Activated naive CD4-positive, alpha-beta T cell treated with anti-CD3 and anti-CD28 coated beads, Interleukin-2, amount 50 U/mL, for 72 hours (primary cell): ENCODE results near the gene ZFP3. TPM values are rescaled to one million over a fixed set of nuclear protein-coding genes. Genes with fewer than 3 reads are reported as not detected.
"Not testable (repeated sequence)": the region's sequence is repeated elsewhere in the genome, so short reads cannot be mapped to it uniquely, and the experiment has no call there.

Experiments
- ATAC-seq, 2 donors: fragments of 150-1000 bp; cut with Tn5 transposase; 2 replicates each; pipeline ENCODE4 v1.10.0; 2021; ENCODE audit warnings: mild to moderate bottlenecking in 2 of 2, moderate library complexity in 2 of 2
- DNase-seq, 2 donors: peaks; one replicate each; pipeline ENCODE4 v3.0.0; 2021 to 2022; ENCODE audit warnings: low spot score in 2 of 2
- H3K27ac Mint-ChIP-seq, 2 donors: one replicate each; pipeline ENCODE4 v1.8.0; 2022; ENCODE audit warnings: mild to moderate bottlenecking in 2 of 2, mixed read lengths in 2 of 2
- H3K36me3 Mint-ChIP-seq, 2 donors: one replicate each; pipeline ENCODE4 v1.8.0; 2022; ENCODE audit warnings: mixed read lengths in 2 of 2
- H3K9me3 Mint-ChIP-seq, 2 donors: one replicate each; pipeline ENCODE4 v1.8.0; 2022; ENCODE audit warnings: mixed read lengths in 2 of 2
- total RNA-seq, 2 donors: library from RNA; stranded (reverse); gene quantifications; one replicate each; pipeline ENCODE4 v1.2.3, GENCODE V29; 2022

The ZFP3 gene
- total RNA-seq, 2 donors from 2014 or later = 0.73 to 1.7 TPM

- not testable (repeated sequence) for H3K27ac Mint-ChIP-seq, H3K9me3 Mint-ChIP-seq, ATAC-seq, H3K36me3 Mint-ChIP-seq
- peak in 1 of 2 donors; percentile 38 for DNase-seq
Measured at GRCh38 chr17:5130687-5131086, 52.4 kb downstream of the ZFP3 start.

GRCh38 chr17:5131146-5131715 lies 53.0 kb downstream of the ZFP3 start:
- Mint-ChIP-seq H3K36me3 (no peaks in the 10 kb centered on the region), H3K27ac (no peak overlapping the region), H3K9me3 (no peaks in the 10 kb centered on the region)
- no peak for ATAC-seq
- DNase-seq = peak in 1 of 2 donors; percentile 50

- ATAC-seq, H3K36me3 Mint-ChIP-seq, H3K9me3 Mint-ChIP-seq, H3K27ac Mint-ChIP-seq: not testable (repeated sequence)
- peak in 1 of 2 donors; percentile 45 for DNase-seq
Measured at GRCh38 chr17:5131799-5132502, 53.7 kb downstream of the ZFP3 start.

DNA sequence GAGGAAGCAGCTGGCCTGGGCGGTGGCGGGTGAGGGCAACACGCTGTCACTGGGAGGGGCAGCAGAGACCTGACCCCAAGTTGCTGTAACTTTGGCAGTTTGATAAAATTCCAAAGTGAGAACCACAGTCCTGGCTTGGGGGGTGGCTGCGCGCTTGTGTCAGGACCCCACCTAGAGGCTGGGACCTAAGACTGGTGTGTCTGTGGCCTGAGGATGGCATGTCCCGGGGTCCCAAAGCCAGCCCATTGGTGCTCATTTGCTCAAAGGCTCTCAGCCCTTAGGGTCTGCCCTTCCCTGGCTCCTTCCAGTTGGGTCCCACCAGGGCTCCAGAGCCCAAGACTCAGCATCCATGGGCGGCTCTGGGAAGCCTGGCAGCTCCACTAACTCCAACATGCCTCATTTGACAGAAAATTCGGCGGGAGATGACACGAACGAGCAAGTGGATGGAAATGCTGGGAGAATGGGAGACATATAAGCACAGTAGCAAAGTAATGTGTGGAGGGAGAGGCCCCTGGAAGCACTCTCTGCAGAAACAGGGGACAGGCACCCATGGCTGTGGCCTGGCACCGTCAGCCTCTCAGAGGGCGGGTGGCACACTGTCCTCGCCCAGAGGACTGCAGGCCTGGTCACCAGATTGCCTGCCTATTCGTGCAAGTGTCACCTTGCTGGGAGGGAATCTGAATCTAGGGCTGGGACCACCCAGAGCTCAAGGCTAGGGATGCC lies 54.4 kb downstream of the ZFP3 start:
- ATAC-seq, DNase-seq, H3K36me3 Mint-ChIP-seq, H3K27ac Mint-ChIP-seq, H3K9me3 Mint-ChIP-seq: not testable (repeated sequence)

DNA sequence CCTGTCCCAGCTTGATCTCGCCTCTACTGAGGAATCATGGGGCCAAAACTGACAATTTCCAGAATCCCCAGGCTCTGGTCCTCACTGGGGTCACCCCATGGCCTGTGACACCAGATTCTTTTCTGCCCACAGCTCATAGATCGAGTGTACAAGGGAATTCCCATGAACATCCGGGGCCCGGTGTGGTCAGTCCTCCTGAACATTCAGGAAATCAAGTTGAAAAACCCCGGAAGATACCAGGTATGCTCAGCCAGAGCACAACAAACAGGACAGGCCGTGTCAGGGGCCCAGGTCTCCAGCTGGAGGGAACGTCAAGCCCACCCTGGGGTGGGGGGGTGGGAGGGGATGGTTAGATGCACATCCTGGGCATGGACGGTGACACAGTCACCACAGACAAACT lies 55.0 kb downstream of the ZFP3 start:
- Mint-ChIP-seq H3K27ac (no peak overlapping the region), H3K9me3 (no peaks in the 10 kb centered on the region), H3K36me3 (no peaks in the 10 kb centered on the region)
- ATAC-seq (no peak), DNase-seq (no peak)

DNA sequence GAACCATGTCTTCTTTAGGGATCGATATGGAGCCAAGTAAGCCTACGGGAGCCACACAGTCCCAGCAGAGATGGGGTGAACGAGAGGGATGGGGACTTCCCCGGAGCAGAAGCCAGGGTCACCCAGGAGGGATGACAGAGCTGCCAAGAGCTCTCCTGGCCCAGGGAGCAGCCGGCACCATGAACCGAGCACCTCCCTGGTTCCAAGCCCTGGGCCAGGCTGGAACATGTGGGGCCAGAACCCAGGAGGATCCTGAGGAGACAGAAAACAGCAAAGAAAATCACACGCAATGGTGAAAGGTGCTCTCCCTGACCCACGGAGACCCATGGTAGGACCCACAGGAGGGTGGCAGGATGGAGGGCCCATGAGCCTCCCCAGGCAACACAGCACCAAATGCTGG lies 55.7 kb downstream of the ZFP3 start:
- H3K9me3 Mint-ChIP-seq, ATAC-seq: not testable (repeated sequence)
- DNase-seq = peak in 1 of 2 donors; percentile 38

DNA sequence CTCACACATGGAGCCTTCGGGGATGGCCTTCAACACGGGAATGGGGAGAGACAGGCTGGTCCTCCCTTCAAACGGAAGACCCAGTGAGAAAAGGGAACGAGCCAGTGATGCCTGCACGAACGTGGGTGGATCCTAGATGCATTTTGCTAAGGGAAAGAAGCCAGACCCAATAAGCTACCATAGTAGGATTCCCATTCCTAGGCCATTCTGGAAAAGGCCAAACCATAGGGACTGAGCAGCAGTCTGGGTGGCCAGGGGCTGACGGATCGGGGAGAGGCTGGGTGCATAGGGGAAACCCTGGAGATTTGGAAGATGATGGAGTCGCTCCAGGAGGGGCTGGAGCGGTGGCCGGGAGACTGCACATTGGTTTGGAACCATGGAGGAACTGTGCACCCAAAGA lies 56.3 kb downstream of the ZFP3 start:
- H3K27ac Mint-ChIP-seq = peak overlapping the region in 1 of 2 donors; percentile 37
- not testable (repeated sequence) for H3K9me3 Mint-ChIP-seq, H3K36me3 Mint-ChIP-seq, ATAC-seq, DNase-seq

More for the DNA sequence above, 55.7 kb downstream of the ZFP3 start:
- not testable (repeated sequence) for H3K36me3 Mint-ChIP-seq, H3K27ac Mint-ChIP-seq

GRCh38 chr17:5135131-5135712 lies 57.0 kb downstream of the ZFP3 start:
- not testable (repeated sequence) for H3K27ac Mint-ChIP-seq, H3K9me3 Mint-ChIP-seq, ATAC-seq, H3K36me3 Mint-ChIP-seq, DNase-seq

DNA sequence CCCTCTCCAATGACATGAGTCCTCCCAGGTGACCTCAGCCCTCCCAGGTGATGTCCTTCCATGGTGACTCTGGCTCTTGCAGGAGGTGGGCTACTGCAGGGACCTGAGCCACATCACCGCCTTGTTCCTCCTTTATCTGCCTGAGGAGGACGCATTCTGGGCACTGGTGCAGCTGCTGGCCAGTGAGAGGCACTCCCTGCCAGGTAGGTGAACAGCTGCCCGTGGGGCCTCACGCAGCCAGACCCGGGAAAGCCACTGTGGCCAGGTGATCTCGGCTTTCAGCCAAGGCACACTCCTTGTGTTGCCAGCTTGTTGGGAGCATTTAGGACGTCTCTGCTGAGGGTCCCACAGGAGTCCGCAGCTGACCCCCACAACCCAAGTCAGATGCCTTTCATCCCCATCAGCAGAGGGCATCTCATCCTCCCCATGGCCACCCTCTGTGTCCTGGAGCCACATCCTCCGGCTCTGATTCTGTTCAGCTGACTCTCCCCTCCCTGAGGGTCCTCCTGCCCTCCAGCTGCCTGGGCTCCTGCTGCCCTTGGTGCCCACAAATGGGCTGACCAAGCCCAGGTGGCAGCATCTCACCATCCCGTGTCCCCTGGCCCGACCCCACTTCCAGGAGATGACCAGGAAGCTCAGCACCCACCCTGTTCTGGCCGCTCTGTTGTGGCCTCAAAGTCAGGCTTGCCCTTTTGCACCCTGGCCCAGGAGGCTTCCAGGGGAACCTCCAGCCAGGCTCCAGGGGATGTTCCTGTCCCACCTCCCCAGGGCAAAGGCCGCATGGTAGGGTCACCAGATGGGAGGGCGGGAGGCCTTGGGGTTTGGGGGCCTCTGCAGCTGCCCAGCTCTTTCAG lies 57.7 kb downstream of the ZFP3 start:
- H3K9me3 Mint-ChIP-seq = no peaks in the 10 kb centered on the region
- DNase-seq (peak in 1 of 2 donors; percentile 42), ATAC-seq (no peak)
- peak overlapping the region in 1 of 2 donors; percentile 50 for H3K27ac Mint-ChIP-seq
- no peaks in the 10 kb centered on the region for H3K36me3 Mint-ChIP-seq

DNA sequence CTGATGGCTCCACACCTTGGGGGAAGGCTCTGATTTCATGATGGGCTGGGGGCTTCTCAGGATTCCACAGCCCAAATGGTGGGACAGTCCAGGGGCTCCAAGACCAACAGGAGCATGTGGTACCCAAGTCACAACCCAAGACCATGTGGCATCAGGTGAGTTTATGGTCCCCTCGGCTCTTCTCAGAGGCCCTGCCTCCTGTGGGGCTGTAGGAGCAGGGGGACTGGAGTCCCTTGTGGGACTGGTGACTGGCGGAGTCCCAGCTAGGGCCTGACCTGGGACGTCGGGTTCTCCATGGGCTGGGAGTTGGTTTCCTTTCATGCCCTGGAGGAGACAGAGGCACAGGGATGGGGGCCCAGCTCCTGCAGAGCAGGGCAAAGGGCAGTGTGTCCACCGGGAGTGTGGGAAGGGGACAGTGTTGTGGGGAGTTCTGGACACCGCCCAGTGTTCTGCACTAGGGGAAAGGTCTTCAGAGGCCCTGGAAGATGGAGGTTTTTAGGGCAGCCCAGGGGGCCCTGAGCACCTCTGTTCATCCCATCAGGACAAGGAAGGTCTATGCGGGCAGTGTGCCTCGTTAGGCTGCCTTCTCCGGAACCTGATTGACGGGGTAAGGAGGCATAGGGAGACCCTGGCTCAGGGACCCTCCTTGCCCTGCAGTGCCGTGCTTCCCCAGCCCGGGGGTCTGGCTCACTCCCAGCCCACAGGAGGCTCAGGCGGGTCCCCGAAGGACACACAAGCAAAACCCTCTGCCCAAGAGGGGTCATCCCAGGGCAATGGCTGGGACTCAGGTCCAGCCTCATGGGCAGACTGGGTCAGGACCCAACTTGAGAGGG lies 58.5 kb downstream of the ZFP3 start:
- not testable (repeated sequence) for DNase-seq, H3K36me3 Mint-ChIP-seq, H3K9me3 Mint-ChIP-seq, ATAC-seq
- peak overlapping the region in 1 of 2 donors; percentile 50 for H3K27ac Mint-ChIP-seq

DNA sequence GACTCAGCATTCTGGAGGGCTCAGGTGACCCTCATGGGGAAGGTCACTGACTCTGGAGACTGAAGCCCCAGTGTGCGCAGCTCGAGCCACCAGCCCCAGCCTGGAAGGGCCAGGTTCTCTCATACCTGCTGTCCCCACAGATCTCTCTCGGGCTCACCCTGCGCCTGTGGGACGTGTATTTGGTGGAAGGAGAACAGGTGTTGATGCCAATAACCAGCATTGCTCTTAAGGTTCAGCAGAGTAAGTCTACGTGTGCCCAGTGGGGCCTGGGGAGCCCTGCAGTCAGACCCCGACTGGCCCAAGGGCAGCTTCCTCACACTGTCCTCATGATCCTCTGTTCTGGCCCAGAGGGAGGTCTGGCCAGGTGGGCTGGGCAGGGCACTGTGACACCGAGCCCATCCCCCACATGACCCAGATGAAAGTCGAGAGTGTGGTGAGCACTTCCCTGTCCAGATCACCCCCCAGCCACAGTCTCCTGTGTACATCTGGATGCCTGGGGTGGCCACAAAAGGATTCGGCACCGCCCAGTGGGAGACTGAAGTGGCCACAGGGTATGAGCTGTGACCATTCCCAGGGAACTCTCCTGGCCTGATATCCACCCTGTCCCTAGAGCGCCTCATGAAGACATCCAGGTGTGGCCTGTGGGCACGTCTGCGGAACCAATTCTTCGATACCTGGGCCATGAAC lies 59.4 kb downstream of the ZFP3 start:
- H3K27ac Mint-ChIP-seq, ATAC-seq, H3K36me3 Mint-ChIP-seq, H3K9me3 Mint-ChIP-seq: not testable (repeated sequence)
- peak in 1 of 2 donors; percentile 46 for DNase-seq

GRCh38 chr17:5138198-5138544 lies 59.9 kb downstream of the ZFP3 start:
- not testable (repeated sequence) for H3K27ac Mint-ChIP-seq, DNase-seq, ATAC-seq, H3K36me3 Mint-ChIP-seq, H3K9me3 Mint-ChIP-seq

DNA sequence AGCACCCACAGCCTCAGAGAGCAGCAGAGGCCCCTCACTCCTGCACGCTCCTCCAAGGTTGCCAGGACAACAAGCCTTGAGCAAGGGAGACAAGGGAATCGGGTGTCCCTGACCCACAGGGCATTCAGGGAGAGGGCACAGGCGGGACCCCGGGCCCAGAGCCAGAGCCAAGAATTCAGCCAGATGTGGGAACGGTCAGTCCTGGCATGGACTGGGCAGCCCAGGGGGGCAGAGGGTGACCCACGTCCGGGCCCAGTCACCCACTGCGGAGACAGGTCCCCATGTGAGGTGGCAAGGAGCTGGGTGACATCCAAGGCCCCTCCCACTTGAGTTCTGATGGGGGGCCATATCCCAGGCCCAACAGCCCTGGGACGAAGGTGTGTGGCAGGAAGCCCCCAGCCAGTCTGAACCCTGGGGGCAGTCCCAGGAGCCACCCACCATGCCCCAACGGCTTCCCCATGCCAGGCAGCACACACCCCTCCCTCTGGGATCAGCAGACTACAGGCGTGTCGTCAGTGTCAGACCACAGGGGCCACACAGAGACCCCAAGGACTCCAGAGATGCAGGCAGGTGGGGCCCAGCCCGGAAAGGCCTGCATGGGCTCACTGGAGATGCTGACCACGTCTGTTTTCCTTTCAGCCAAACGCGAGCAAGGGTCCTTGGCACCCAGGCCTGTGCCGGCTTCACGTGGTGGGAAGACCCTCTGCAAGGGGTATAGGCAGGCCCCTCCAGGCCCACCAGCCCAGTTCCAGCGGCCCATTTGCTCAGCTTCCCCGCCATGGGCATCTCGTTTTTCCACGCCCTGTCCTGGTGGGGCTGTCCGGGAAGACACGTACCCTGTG lies 60.6 kb downstream of the ZFP3 start:
- DNase-seq = peak in 1 of 2 donors; percentile 50
- Mint-ChIP-seq H3K36me3 (no peaks in the 10 kb centered on the region), H3K27ac (no peak overlapping the region), H3K9me3 (no peaks in the 10 kb centered on the region)
- ATAC-seq = no peak

- no peaks in the 10 kb centered on the region for H3K9me3 Mint-ChIP-seq
- no peaks in the 10 kb centered on the region for H3K36me3 Mint-ChIP-seq
- ATAC-seq (no peak), DNase-seq (no peak)
- H3K27ac Mint-ChIP-seq = no peak overlapping the region
Measured at GRCh38 chr17:5139458-5139732, 61.1 kb downstream of the ZFP3 start.

GRCh38 chr17:5142877-5143276 lies 64.6 kb downstream of the ZFP3 start:
- DNase-seq, H3K27ac Mint-ChIP-seq, H3K9me3 Mint-ChIP-seq, ATAC-seq, H3K36me3 Mint-ChIP-seq: not testable (repeated sequence)
